Measurements from ENCODE around the gene MED13L.

Gene MED13L

DNA sequence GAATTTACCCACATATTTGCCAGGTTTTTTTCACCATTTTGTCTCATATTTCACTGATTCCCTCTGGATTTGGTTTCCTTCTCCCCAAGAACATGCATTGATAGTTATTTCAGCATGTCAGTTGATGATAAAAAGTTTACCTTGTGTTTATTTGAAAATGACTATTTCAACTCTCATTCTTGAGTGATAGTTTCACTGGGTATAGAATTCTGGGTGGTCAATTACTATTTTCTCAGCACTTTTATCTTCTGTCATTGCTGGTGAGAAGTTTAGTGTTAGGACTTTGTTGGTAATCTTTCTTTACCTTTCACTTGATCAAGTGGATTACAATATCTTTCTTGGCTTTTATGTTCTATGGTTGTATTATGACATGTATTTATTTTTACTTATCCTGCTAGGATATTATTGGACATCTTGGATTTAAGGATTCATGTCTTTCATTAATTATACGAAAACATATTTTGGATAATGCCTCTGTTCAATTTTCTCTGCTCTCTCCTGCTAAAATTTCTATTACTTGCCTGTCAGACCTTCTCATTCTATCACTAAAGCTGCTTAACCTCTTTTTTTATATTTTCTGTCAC lies 338.6 kb downstream of the MED13L start:
- no peak for DNase-seq (ENCODE audit: low read depth)

DNA sequence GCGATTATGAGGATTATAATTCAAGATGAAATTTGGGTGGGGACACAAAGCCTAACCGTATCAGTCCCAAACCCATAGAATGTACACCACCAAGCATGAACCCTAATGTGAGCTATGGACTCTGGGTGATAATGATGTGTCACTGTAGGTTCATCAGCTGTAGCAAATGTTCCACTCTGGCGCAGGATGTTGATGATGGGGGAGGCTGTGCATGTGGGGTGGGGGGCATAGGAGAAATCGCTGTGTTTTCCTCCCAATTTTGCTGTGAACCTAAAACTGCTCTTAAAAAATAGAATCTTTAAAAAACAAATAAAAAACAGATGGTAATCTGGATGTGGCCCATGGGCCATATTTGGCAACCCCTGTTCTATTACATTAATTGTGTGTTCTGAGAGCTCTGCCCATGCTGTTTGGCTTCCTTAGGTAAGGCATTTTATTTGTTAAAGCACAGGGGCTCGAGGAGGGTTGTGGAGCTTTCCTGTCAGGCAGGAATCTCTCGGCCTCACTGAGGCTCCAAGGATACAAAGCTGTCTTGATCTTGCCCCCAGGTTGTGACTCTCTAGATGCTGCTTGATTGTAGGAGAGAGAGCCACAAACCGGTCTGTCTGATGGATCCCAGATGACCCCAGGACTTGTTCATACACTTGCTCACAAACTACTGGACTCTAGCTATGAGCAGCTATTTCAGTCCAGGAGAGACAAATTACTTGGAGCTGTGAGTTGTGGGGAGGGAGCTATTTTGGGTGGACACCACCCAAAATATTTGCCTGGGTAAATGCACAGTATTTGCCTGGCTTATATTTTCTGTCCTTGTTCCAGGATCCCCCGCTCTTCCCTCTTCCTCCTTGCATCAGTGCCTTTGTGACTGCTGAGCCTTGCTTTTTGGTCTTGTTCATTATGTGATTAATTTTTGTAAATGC lies 340.2 kb downstream of the MED13L start:
- no peak for DNase-seq (ENCODE audit: low read depth)

DNA sequence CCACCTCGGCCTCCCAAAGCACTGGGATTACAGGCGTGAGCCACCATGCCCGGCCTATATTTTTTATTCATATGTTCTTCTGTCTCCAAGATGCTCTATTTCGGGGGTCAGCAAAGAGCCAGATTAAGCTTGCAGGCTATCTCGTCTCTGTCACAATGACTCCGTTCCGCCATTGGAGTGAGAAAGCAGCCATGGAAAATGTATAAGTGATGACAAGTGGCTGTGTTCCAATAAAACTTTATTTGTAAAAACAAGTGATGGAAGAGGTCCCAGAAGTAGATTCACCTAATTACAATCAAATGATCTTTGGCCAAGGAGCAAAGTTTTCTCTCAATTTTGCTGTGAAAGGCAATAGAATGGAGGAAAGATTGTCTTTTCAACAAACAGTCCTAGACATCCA lies 342.6 kb downstream of the MED13L start:
- no peak for DNase-seq (ENCODE audit: low read depth)

DNA sequence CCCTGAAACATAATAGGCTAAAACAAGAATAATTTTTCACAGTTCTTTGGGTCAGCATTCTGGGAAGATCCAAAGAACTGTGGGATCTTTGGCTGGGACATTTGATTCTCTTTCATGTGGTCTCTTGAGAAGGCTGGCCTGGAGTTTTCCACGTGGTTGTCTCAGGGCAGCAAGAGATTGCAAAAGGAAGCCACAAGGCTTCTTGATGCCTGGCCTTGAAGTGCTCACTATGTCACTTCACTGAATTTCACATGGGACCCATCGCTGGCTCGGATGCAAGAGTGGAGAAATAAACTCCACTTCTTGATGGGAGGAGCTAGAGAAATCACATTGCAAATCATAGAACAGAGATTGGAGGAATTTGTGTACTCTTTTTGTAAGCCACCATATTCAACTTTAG lies 343.4 kb downstream of the MED13L start:
- no peak for DNase-seq (ENCODE audit: low read depth)

DNA sequence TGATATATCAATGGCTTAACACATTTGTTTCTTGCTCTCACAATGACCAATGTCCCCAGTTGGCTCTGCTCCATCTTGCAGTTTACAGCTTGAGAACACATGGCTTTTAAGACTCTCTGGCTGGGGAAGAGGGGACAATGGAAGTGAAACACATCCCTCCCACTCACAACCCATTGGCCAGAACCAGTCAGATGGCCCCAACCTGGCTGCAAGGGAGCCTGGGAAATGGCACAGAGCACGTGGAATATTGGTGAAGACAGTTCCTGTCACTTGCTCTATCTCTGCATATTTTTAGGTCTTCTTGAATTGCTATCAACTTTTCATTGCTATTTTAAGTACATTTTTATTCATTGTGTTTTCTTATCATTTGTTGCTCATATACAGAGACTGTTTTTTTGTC lies 345.4 kb downstream of the MED13L start:
- no peak for DNase-seq (ENCODE audit: low read depth)

DNA sequence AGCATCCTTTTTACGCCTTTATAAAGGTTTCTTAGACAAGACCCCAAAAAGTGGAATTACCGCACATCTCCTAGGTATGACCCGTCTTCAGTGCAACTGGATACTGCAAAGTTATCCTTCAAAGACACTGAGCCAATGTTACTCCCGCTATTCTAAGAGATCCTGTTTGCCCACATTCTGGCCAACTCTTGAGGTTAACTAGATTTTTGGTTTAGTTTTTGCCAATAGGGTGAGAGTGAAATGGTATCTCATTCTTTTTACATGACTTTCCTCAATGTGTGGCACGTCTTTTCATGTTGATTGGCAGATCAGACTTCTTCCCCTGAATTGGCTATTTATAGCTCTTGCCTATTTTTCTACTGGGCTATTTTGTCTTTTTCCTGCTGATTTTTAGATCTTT lies 347.2 kb downstream of the MED13L start:
- no peak for DNase-seq (ENCODE audit: low read depth)

DNA sequence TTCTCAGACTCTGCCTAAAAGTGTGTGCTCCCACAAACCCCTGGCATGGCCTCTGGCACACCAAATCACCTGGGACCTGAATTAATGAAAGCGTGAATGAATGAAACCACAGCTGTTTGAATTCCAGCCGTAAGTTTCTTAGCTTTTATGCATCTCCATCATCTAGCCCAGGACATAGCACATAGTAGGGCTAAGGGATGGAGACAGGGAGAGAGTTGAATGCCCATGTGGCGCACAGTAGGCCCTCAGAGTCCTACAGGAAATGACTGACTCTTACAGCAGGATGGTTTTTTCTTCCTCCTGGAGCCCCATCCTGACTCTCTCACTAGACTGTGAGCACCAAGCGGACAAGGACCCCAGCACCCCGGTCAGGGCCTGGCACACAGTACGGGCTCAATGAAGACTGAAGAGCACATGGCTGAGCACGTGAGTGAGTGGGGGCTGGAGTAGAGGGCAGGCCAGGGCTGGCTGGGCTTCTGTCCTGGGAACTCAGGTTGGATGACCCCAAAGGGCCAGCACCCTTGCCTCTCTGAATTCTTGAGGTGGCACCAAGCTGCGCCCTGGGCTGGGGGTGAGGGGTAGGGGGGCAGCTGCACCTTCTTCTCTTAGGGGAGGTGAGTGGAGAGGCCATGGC lies 351.3 kb downstream of the MED13L start:
- DNase-seq (ENCODE audit: low read depth), result no peak

DNA sequence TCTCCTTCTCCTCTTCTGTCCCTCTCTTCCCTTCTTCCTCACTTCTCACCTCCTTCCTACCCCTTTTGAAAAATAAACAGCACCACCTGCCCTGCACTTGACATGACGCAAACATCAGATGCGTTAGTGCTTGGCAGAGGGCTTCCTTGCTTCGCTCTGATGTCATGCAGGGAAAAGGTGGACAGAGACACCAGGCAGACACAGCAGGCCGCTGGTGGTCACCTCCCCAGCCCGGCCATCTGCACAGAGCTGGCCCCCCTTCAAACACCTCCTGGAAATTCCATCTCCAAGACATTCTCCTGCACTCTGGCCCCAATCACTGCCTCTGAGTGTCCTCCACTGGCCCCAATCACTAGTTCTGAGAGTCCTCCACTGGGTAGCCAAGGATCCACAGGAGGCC lies 353.6 kb downstream of the MED13L start:
- DNase-seq (ENCODE audit: low read depth), result no peak

DNA sequence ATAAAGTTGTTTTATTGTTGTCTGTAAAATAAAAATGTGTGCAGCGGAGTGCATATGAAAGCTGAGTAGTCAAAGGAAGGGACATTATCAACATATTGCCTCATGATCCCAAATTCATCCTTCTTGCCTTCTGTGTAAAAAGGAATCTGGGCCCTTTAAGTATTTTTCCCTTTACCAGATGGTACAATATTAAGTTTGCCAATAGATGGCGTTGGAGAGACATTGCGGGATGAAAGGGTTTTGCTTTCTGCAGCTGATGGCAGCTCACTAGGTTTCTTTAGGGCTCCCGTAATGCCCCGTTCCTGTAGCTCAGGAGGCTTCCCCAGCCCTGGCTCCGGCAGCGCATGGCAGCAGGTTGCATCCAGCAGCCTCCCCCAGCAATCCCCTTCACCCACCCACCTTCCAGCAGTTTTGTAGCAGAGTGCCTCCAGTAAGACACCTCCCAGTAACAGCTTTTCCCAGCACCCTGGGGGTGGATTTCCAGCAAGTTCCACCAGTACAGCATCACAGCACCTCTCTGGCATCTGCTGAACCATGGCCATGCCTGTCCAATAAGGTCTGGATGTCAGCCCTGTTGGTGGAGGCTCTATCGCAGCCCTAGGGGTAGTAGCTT lies 354.4 kb downstream of the MED13L start:
- no peak for DNase-seq (ENCODE audit: low read depth)

DNA sequence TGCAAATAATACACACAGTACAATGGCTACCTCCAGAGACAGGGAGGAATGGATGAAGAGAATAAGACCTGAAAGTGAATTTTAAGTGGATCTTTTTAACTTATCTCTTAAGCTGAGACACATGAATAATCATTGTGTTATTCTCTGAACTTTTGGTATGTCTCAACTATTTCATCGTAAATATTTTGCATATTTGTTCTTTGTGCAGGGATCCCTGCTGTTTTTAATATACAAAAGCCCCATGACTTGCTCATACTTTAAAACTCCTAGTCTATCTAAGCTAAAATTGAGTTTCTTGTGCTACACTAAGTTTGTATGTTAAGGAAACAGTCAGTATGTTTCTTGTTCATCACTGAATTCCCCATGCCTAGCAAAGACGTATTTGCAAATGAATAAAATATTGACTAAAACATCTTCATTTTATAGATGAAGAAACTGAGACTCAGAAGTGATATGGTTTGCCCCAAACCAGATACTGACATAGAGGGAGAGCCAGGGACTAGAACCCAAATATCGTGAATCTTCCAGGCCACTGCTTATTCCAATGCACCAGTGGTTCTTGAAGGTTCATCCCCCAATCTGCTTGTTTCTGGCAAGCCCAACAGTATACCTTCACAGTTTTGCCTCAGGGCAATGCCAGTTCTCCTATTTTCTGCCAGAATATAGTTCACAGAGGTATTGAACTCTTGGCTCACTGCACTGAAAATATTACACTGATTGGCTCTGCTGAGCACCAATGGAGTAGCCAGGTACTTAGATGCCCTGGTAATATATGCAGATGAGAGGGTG lies 356.9 kb downstream of the MED13L start:
- DNase-seq (ENCODE audit: low read depth), result no peak

DNA sequence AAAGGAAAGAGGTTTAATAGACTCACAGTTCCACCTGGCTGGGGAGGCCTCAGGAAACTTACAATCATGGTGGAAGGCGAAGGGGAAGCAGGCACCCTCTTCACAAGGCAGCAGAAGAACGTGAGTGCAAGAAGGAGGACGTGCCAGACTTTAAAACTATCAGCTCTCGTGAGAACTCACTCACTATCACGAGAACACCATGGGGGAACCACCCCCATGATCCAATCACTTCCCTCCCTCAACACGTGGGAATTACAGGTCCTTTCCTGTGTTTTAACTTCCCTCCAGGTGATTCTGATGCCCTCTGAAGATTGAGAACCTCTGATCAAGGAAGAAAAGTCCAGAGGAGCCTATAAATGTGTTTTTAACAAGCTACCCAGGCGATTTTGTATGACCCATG lies 358.7 kb downstream of the MED13L start:
- DNase-seq (ENCODE audit: low read depth), result no peak

DNA sequence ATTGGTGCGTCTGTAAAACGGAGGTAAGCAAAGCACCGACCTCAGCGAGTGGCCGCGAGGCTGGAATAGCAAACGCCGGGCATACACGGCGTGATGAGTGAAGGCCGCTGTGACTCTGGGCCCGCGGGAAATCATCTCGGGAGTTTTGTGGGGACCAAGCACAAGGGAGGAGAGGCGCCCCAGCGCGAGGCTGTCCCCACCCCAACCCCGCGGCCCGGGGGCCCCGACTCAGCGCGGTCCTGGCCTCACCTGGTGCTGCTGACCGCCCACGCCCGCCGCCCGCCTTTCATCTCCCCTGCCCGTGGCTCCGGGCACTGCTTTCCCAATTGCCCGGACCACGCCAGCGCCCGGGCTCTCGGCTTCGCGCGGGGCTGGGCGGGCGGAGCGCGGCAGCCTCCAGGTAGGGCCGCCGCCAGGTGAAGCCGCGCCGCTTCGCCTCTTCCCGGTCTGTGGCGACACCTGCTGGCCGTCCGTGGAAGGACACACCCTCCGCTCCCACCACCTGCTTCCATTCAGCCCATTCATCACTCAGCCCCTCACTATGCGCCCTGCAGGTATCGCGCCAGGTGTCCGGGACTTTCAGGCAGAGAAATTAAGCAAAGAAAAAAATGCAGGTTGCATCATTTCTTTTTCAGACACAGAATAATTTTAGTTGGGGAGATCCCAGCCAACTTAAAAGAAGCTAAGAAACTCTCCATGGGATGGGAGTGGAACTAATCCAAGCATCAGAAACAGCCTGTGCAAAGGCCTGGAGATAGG lies 360.4 kb downstream of the MED13L start:
- peak; percentile 42 for DNase-seq (ENCODE audit: low read depth)

DNA sequence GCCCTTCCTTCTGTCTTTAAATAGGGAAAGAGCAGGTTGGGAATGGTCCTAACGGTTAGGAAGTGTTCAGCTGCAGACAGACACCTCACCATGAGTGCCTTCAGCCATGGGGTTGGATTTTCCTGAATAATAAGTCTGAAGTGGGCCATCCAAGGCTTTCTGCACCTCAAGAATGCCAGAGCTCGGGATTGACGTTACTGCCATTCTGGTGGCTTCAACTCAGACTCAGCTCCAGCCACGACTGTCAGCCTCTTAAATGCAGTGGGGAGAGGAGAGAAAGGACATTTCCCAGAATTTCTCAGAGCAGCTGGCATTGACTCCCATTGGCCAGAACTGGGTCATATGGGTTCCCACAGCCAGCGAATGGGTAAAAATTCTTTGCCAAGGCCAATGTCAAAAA lies 363.4 kb downstream of the MED13L start:
- DNase-seq (ENCODE audit: low read depth), result no peak

DNA sequence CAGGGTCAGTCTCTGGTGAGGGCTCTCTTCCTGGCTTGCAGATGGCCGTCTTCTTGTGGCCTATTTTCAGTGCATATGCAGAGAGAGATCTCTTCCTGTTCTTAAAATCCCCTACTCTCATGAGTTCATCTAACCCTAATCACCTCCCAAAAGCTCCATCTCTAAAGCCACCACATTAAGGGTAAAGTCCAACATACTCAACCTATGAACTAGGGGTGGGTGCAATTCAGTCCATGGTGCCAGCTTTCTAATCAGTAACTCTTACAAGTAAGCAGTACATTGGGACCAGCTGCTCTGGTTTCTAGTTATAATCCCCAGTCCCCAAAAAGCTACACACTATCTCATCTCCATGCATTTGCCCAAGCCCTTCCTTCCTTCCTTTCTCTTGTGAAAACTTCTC lies 365.1 kb downstream of the MED13L start:
- no peak for DNase-seq (ENCODE audit: low read depth)

DNA sequence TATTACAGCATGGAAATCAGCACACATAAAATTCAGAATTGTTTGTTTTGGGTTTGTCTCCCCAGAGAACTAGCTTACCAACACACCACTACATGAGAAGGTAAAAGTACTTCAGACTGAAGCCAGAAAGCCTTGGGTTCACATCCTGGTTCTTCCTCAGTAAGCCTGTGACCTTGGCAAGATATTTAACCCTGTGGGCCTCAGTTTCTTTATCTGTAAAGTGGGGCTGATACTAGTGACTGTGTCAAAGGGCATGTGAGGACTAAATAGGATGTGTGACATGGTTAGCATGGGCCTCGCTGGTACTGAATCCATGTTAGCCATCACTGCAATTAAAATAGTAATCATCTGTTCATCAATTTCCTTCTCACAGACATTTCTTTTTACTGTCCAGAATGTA lies 366.1 kb downstream of the MED13L start:
- DNase-seq (ENCODE audit: low read depth), result no peak

DNA sequence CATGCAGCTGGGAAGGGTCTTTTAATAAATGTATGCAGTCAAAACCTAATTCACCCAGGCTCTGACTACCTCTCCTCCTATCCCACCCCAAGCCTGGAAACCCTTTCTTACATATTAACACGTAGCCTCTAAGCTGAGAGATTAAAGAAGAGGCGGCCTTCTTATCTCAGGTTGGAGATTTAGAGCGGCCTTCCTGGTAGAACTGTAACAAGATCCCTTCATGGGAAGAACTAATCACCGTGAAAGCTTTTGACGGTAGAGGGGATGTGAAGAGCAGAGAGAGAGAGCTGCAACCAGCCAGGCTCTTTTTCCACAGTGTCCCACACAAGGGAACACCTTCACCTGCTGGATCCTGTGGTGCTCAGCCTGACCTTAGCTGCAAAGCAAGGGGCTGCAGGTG lies 367.4 kb downstream of the MED13L start:
- DNase-seq (ENCODE audit: low read depth), result no peak
